Stimulated activated CD8-positive, alpha-beta memory T cell treated with anti-CD3 and anti-CD28 coated beads, Interleukin-4, amount 100 ng/mL, for 48 hours (primary cell): ENCODE data around the gene NHEJ1.
"Not testable (repeated sequence)": the region's sequence is repeated elsewhere in the genome, so short reads cannot be mapped to it uniquely, and the experiment has no call there.

ENCODE experiments used
- DNase-seq: peaks from one replicate; pipeline ENCODE4 v3.0.0-alpha.2; 2020

NHEJ1 gene, protein sequence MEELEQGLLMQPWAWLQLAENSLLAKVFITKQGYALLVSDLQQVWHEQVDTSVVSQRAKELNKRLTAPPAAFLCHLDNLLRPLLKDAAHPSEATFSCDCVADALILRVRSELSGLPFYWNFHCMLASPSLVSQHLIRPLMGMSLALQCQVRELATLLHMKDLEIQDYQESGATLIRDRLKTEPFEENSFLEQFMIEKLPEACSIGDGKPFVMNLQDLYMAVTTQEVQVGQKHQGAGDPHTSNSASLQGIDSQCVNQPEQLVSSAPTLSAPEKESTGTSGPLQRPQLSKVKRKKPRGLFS

DNA sequence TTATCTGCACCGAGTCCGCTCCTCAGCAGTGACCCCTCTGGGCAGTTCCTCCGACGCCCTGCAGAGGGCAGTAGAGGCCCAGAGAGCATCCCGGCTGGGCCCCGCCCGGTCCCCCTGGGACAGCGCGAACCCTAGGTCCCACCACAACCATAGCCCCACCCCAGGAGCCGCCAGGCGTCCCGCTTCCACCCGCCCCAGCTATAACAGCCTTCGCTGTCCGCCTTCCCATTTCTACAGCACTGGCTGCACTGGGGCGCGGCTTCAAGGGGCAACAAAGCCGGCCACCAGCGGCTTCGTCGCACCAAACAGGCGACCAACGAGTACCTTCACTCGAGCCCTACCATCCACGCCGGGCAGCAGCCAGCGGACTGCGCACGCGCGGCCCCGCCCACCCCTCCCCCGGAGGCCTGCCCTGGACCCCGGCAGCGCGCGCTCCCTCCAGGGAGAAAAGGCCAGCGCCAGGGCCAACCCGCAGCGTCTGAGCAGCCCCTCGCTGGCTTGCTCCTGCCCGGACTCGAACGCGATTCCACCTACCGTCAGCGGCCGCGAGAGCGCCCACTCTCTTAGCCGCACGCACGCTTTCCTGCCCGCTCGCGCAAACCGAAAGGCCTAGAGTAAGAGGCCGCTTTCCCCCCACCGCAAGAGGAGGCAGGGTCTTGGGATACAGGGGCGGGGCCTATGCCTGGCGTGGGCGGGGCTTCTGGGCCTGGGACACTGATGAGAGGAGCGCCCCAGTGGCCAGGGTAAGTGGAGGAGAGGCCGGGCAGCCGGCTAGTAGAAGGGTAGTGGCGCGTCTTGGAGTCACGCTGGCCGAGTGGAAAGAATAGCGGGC lies at the start of gene NHEJ1:
NHEJ1 (minus strand) TSS at position 630 of the 832 bp plus-strand sequence. CDS start 2,453 bp downstream, outside the sequence.
- peak; percentile 99 for DNase-seq

DNA sequence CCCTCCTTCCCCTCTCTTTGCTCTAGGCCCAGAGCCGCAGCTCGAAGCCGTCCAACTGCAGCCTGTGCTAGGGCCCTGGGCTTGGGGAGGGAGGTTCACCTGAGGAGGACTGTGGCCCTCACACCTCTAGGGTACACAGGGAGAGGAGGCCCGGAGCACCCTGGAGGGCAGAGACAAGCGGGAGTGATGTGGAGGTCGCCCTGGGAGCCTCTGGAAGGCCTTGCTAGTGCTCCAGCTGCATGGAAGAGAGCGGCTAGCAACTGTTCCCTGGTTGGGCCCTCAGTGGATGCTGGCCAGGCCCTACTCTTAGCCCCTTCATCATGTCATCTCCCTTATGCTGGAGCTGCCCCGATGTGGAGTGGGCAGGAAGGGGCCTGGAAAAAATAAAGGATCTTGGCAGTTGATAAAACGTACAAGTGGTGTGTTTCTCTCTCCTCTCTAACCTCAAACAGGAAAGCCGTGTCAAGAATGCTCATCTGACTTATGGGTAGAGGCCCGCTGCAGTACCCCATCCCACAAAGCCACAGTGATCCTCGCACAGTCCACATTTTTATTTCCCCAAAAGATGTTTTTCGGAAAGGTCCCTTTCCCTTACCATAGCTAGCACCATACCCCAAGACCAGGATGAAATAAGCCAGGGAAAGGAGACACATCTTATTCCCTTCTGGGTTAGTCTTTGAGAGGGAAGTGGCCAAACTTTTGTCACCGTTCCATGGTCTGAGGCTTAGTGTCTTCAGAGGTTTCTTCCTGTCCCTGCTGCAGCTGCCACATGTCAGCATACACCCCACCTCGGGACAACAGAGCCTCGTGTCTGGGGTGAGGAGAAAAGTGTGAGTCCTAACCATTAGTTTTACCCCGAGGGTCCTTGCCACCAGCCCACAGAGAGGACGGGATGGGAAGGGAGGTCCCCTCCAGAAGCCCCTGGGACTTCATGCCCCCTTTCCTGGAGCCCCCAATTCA lies 48.9 kb upstream of the NHEJ1 start:
- DNase-seq = no peak

DNA sequence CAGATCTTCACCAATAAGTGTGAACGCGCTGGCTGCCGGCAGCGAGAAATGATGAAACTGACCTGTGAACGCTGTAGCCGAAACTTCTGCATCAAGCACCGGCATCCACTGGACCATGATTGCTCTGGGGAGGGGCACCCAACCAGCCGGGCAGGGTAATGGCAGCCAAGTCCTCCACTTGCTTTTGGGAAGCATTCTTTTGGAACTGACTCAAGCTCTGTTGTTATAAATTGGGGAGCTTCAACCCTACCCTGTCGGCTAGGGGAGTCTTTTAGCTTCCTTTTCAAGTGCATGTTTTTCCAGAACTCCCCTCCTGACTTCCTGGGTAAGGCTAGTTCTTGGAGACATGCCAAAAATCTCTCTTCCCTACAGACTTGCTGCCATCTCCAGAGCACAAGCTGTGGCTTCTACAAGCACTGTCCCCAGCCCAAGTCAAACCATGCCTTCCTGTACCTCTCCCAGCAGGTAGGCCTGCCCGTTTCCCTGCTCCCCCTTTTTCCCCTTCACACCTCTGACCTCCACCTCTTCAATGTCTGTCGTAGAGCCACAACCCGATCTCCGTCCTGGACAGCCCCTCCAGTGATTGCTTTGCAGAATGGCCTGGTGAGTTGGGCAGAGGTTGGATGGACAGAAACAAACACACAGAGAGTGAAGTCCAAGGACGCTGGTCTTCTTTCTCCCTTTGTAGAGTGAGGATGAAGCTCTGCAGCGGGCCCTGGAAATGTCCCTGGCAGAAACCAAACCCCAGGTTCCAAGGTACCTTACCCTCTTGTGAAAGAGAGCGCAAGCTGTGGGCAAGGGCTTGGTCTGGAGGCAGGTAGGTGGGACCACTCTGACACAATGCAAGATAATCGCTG lies 47.5 kb upstream of the NHEJ1 start:
- no peak for DNase-seq

DNA sequence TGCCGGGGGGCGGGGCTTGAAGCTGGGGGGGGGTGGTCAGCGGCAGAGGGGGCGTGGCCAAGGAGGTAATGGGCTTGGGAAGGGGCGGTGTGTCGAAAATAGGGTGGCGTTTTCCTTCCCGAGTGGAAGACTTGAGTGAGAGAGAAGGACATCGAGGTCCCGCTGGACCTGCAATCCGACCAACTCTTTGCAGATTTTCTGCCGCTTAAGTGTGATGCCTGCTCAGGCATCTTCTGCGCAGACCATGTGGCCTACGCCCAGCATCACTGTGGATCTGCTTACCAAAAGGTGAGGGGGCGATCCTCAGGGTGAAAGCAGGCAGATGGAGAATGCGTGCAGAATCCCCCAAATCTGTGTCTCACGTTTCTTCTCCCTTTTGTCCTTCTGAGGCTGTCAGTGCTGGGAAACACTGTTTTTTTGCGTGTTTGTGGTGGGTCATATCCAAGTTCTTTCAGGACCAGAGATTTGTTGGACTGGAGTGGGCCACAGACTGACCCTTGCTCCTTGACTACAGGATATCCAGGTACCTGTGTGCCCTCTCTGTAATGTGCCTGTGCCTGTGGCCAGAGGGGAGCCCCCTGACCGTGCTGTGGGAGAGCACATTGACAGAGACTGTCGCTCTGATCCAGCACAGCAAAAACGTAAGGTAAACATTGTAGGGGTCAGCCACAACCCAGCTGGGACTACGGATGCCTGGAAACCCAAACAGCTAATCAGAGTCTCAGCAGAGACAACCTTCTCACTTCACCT lies 46.7 kb upstream of the NHEJ1 start:
- DNase-seq = no peak

DNA sequence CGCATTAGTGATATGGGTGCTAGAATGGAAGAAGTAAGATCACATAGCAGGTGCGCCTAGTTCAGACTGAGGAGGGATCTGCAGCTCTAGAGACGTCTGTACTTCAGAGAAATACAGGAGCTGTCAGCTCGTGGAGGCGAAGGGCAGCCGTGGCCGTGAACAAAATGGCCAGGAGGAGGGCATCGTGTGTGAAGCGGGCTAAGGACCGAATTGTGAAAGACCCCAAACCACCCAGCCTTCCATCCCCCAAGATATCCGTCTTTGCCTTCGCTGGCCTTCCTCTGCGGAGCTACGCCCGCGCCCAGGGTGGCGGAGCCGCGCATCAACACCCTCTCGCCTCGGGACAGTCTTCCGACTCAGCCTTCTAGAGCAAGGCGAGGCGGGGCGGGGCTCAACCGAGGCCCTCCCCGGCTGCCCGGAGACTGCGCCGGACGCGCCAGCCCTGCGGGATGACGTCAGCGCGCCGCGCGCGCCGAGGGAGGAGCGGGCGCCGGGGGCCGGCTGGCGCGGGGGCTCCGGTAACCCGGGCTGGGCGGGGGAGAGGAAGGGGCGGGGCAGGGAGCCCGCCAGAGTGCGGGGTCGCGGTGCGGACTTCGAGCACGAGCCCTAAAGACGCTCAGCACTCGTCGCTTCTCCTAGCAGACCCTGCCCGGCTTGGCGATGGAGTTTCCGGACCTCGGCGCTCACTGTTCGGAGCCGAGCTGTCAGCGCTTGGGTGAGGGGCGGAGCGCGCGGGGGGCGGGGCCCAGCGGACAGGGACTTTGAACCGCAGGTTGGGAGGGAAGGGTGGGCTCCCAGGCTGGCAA lies 45.9 kb upstream of the NHEJ1 start, which contains the start of gene ZFAND2B:
ZFAND2B (plus strand) TSS at position 455 of the 806 bp plus-strand sequence; CDS start at position 661, 206 bp downstream.
- peak; percentile 95 for DNase-seq

DNA sequence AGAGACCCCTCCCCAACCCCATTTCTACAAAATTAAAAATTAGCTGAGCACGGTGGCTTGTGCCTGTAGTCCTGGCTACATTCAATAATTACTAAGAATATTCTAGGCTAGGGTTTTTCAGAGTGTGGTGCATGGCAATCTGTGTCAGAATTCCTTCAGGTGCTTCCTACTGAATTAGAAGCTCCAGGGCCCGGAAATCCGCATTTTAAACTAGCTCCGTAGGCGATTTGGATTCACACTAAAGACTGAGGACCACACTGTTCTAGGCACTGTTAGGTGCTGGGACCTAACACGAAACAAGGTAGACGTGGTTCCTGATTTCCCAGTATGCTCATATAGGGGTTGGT lies 45.3 kb upstream of the NHEJ1 start:
- no peak for DNase-seq

DNA sequence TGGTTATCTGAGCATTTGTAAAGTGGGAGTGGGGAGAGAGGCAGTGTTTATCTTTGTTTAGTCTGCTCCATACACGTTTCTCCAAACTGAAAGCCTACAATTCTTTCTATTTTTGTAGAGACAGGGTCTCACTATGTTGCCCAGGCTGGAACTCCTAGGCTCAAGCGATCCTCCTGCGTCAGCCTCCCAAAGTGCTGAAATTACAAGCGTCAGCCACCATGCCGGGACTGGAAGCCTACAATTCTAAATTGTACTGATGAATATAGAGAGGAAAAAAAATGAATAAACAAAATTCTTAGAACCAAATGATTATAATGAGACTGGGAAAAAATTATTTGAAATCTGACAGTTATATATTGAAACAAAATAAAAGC lies 44.5 kb upstream of the NHEJ1 start:
- no peak for DNase-seq

DNA sequence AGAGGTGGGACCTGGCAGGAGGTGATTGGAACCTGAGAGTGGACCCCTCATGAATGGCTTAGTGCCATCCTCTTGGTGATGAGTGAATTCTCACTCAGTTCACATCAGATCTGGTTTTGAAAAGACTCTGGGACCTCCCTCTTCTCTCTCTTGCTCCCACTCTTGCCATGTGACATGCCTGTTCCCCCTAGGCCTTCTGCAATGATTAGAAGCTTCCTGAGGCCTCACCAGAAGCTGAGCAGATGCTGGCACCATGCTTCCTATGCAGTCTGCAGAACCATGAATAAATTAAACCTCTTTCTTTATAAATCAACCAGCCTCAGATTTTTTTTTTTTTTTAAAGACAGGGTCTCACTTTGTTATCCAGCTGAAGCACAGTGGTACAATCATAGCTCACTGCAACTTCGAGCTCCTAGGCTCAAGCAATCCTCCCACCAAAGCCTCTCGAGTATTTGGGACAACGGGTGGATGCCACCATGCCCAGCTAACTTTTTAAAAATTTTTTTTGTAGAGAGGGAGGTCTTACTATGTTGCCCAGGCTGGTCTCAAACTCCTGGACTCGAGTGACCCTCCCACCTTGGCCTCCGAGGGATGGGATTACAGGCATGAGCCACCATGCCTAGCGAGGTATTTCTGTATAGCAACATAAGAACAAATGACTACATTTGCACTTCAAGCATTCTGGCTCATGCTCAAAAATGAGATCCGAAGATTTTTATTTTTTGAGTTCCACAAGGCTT lies 44.0 kb upstream of the NHEJ1 start:
- DNase-seq = no peak

DNA sequence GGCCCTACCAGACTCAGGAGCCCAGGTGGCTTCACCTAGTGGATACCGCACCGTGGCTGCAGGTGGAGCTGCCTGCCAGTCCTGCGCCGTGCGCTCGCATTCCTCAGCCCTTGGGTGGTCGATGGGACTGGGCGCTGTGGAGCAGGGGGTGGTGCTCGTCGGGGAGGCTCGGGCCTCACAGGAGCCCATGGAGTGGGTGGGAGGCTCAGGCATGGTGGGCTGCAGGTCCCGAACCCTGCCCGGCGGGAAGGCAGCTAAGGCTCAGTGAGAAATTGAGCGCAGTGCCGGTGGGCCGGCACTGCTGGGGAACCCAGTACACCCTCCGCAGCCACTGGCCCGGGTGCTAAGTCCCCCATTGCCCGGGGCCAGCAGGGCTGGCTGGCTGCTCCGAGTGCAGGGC lies 40.7 kb upstream of the NHEJ1 start:
- not testable (repeated sequence) for DNase-seq

DNA sequence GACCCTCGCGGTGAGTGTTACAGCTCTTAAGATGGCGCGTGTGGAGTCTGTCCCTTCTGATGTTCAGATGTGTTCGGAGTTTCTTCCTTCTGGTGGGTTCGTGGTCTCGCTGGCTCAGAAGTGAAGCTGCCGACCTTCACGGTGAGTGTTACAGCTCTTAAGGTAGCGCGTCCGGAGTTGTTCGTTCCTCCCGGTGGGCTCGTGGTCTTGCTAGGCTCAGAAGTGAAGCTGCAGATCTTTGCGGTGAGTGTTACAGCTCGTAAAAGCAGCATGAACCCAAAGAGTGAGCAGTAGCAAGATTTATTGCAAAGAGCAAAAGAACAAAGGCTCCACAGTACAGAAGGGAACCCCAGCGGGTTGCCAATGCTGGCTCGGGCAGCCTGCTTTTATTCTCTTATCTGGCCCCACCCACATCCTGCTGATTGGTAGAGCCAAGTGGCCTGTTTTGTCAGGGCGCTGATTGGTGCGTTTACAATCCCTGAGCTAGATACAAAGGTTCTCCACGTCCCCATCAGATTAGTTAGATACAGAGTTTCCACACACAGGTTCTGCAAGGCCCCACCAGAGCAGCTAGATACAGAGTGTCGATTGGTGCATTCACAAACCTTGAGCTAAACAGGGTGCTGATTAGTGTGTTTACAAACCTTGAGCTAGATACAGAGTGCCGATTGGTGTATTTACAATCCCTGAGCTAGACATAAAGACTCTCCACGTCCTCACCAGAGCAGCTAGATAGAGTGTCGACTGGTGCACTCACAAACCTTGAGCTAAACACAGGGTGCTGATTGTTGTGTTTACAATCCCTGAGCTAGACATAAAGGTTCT lies 40.1 kb upstream of the NHEJ1 start:
- peak; percentile 66 for DNase-seq

DNA sequence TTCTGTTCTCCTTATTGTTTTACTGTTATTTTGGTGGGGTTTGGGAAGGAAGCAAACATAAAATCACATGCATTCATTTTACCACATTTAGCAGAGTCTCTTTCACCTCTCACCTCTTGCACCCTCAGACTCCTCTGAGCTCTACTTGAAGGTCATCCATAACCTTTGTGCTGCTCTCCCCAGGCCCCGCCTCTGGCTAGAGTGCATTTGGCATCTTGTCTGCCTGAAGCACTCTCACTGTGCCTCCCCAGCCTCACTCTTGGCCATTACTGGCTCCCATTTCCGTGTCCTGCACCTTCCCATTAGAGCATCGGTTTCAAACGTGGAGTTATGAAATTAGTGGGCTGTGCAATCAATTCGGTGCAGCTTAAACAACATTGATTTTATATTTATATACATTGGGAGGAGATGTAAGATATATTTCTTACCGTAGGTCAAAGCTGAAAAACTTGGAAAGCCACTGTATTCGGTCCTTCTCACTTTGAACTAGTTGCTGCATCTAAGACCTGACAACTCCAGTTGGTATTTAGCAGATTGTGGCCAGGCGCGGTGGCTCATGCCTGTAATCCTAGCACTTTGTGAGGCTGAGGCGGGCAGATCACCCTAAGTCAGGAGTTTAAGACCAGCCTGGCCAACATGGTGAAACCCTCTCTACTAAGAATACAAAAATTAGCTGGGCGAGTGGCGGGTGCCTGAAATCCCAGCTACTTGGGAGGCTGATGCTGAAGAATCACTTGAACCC lies 39.0 kb upstream of the NHEJ1 start:
- DNase-seq = no peak

DNA sequence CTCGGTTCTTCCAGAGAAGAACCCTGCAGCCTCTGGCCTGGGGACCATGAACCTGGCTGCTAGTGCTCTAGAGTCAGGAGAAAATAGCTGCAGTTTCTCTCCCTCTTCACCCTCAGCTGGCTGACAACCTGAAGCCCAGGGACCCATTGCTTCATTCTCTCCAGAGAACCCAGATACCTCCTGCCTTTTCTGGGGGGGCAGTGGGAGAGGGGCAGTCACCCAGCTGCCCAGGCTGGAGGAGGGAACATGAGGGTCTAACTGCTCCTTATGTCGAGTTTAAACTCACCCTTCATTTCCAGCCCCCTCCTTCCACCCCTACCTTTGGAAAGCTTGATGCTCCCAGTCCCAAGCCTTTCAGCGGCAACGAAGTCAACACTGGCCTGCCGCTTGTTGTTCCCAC lies 38.4 kb upstream of the NHEJ1 start:
- no peak for DNase-seq

DNA sequence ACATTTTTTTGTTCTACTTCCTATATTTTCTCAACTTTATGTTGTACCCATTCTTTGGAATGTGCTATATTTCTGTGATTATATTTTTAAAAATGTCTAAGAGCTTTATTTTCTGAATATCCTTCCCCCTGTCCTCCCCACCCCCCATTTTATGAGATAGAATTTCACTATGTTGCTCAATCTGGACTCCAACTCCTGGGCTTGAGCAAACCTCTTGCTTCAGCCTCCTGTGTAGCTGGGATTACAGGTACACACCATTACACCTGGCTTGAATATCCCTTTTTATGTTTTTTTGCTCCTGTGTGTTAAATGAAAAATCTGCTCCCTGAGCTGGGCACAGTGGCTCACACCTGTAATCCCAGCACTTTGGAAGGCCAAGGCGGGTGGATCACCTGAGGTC lies 36.8 kb upstream of the NHEJ1 start:
- no peak for DNase-seq

DNA sequence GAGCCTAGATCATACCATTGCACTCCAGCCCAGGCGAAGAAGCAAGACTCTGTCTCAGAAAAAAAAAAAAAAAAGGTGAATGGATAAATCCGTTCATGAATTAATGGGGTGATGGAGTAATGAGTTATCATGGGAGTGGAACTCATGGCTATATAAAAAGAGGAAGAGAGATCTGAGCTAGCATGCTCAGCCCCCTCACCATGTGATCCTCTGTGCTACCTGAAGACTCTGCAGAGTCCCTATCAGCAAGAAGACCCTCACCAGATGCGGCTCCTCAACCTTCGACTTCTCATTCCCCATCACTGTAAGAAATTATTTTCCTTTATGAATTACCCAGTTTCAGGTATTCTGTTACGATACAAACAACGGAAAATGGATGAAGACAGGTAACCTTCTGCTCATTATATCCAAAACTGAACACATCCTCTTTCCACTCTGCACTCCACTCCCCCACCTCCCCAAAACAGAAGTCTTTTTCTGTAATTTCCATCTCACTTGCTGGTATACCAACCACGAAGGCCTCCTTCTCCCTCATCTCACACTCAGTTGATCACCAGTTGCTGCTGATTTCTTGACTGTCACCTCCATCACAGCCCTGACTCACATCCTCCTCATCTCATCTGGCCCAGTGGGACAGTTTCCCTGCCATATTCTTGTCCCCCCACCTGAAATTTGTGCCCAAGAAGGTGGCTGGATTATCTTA lies 26.3 kb upstream of the NHEJ1 start:
- DNase-seq = no peak

DNA sequence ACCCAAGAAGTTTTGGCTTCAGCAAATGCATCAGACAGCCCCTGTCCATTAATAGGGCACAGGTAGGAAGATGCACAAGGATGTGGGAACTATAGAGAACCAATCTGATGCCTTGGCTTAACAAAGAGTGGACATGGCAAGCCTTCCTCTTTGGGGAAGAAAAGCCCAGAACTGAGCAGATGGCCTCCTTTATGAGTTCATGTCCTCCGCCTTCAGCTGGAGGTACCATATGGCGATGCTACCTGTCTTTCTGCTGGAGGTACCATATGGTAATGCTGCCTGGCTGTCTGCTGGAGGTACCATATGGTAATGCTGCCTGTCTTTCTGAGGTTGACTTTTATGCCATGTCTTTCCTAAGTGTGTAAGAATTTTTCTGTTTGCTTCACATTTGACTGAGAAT lies 23.5 kb upstream of the NHEJ1 start:
- DNase-seq = no peak

DNA sequence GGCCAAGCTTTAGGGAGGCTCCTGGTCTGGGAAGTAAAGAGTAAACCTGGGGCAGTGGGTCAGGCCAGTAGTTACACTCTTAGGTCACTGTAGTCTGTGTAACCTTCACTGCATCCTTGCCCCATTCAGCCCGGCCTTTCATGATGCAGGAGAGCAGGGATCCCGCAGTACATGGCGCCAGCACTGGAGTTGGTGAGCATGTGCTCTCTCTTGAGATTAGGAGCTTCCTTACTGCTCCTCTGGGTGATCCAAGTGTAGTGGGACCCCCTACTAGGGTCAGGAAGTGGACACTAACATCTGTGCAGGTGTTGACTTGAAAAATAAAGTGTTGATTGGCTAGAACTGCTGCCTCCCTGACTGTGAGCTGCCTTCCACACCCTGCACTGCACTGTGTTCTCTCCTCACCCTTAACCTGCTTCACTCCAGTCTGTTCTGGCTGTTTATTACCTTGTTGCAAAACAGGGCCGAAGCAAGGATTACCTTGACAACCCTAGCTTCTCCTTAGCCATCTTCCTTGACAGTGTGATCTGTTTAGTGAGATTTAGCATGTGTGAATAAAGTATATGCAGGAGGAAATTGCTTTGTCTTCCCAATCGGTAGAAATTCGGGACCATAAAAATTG lies 22.6 kb upstream of the NHEJ1 start:
- no peak for DNase-seq
